Measurements from ENCODE around the gene ROR1. TPM values are rescaled to one million over a fixed set of nuclear protein-coding genes. Genes with fewer than 3 reads are reported as not detected.
A peak's percentile ranks its signal among the peaks of the same experiment; 100 is the strongest.

Gene ROR1
- total RNA-seq, 1 donor from 2014 or later: not detected

DNA sequence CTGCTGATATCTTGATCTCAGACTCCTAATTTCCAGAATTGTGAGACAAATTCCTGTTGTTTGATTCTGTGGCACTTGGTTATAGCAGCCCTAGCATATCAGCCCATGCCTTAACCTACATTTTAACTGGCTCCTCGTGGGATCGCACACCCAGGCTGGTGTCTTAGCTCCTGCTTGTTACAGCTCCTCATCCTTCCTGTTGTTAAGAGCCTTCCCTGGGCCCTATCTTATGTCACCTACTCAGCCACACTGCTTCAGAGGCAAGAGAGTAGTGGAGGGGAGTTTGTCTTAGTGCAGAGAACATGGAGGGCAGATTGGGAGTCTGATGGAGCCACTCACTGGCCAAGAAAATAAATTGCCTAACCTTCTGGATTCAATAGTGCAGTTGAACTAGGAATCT is 131.0 kb downstream of the ROR1 start:
- intact Hi-C loops (cut with micrococcal nuclease): no loop called here
- Mint-ChIP-seq H3K27ac (no peak overlapping the region), H3K27me3 (no peaks in the 10 kb centered on the region), H3K4me3 (no peak overlapping the region), H3K9me3 (no peaks in the 10 kb centered on the region), H3K36me3 (ENCODE audit: low read depth) (no peaks in the 10 kb centered on the region), H3K4me1 (no peaks in the 10 kb centered on the region)
- DNase-seq: no peak

- H3K4me1 Mint-ChIP-seq: no peaks in the 10 kb centered on the region
- intact Hi-C loops (cut with micrococcal nuclease): no loop called here
- H3K36me3 Mint-ChIP-seq (ENCODE audit: low read depth): no peaks in the 10 kb centered on the region
- H3K9me3 Mint-ChIP-seq: no peaks in the 10 kb centered on the region
- no peak overlapping the region for H3K4me3 Mint-ChIP-seq
- no peak for DNase-seq
- no peak overlapping the region for H3K27ac Mint-ChIP-seq
- no peaks in the 10 kb centered on the region for H3K27me3 Mint-ChIP-seq
These were observed 132.4 kb downstream of the ROR1 start for GRCh38 chr1:63906047-63906704.

DNA sequence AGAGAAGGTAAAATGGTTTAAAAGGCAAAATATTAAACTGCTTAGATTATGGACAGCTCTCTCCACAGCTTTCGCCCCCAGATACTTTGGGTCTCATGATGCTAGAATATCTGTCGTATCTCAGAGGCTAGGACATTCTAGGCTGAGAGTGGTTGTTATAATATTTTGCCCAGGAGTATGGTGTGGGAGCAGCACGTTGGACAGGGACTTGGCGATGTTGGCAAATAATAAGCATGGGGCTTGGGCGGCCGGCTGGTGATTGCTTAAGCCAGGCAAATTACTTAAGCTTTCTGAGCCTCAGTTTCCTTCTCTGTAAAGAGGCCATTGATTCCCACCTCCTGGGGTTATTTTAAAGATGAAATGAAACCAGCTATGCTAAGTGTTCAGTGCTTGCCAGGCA is 133.2 kb downstream of the ROR1 start:
- Mint-ChIP-seq H3K9me3 (no peaks in the 10 kb centered on the region), H3K4me3 (no peak overlapping the region), H3K4me1 (no peaks in the 10 kb centered on the region), H3K27me3 (no peaks in the 10 kb centered on the region), H3K36me3 (ENCODE audit: low read depth) (no peaks in the 10 kb centered on the region), H3K27ac (no peak overlapping the region)
- intact Hi-C loops (cut with micrococcal nuclease): no loop called here
- DNase-seq: no peak

GRCh38 chr1:63908016-63908415 is 134.2 kb downstream of the ROR1 start:
- intact Hi-C loops (cut with micrococcal nuclease): no loop called here
- H3K36me3 Mint-ChIP-seq (ENCODE audit: low read depth): no peaks in the 10 kb centered on the region
- peaks cover 4% of the 10 kb centered on the region for H3K27me3 Mint-ChIP-seq
- H3K9me3 Mint-ChIP-seq: no peaks in the 10 kb centered on the region
- no peak overlapping the region for H3K27ac Mint-ChIP-seq
- H3K4me3 Mint-ChIP-seq: no peak overlapping the region
- no peaks in the 10 kb centered on the region for H3K4me1 Mint-ChIP-seq
- no peak for DNase-seq

DNA sequence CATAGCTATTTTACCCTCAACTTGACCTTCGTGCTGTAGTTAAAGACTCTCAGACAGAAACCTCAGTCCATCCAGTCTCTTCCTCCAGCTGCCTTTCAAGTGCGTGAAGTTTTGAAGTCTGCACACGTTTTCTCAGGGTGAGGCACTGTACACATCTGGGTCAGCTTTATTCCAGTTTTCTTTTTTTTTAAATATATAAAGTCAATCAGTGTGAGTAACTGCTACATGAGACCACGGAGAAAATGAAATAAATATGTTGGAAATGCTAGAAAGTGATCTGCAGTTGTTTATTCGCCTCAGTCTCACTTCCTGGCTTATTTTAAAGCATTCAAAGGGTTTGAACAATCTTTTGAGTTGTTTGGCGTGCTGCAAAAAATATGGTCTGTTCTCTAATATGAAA is 135.7 kb downstream of the ROR1 start:
- intact Hi-C loops (cut with micrococcal nuclease): no loop called here
- Mint-ChIP-seq H3K27ac (no peak overlapping the region), H3K9me3 (no peaks in the 10 kb centered on the region), H3K4me3 (no peak overlapping the region), H3K36me3 (ENCODE audit: low read depth) (no peaks in the 10 kb centered on the region), H3K4me1 (no peaks in the 10 kb centered on the region), H3K27me3 (peaks cover 7% of the 10 kb centered on the region)
- no peak for DNase-seq

DNA sequence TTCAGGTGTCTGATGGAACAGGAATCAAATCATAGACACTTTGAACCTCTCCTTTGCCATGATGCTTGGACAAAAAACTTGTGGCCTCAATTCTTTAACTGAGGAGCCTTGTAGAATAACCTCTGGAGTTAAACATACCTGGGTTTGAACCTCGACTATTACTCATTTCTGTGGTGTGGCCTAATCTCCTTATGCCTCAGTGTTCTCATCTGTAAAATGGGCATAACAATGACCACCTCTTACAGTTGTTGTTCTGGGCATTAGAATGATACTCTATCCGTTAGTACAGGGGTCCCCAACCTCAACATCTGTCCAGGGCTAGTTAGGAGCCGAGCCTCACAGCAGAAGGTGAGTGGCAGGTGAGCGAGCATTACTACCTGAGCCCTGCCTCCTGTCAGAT is 137.2 kb downstream of the ROR1 start:
- Mint-ChIP-seq H3K9me3 (no peaks in the 10 kb centered on the region), H3K27ac (no peak overlapping the region), H3K36me3 (ENCODE audit: low read depth) (no peaks in the 10 kb centered on the region), H3K4me3 (no peak overlapping the region), H3K4me1 (no peaks in the 10 kb centered on the region), H3K27me3 (peaks cover 7% of the 10 kb centered on the region)
- intact Hi-C loops (cut with micrococcal nuclease): no loop called here
- no peak for DNase-seq

- Mint-ChIP-seq H3K9me3 (no peaks in the 10 kb centered on the region), H3K4me1 (no peaks in the 10 kb centered on the region), H3K4me3 (no peak overlapping the region), H3K27ac (no peak overlapping the region), H3K36me3 (ENCODE audit: low read depth) (no peaks in the 10 kb centered on the region), H3K27me3 (peaks cover 7% of the 10 kb centered on the region)
- intact Hi-C loops (cut with micrococcal nuclease): no loop called here
- no peak for DNase-seq
These were observed 138.8 kb downstream of the ROR1 start for GRCh38 chr1:63912643-63913042.

GRCh38 chr1:63913533-63913932 is 139.7 kb downstream of the ROR1 start:
- no peaks in the 10 kb centered on the region for H3K4me1 Mint-ChIP-seq
- no peak for DNase-seq
- intact Hi-C loops (cut with micrococcal nuclease): no loop called here
- peaks cover 7% of the 10 kb centered on the region for H3K27me3 Mint-ChIP-seq
- no peaks in the 10 kb centered on the region for H3K9me3 Mint-ChIP-seq
- no peaks in the 10 kb centered on the region for H3K36me3 Mint-ChIP-seq (ENCODE audit: low read depth)
- no peak overlapping the region for H3K4me3 Mint-ChIP-seq
- H3K27ac Mint-ChIP-seq: no peak overlapping the region

DNA sequence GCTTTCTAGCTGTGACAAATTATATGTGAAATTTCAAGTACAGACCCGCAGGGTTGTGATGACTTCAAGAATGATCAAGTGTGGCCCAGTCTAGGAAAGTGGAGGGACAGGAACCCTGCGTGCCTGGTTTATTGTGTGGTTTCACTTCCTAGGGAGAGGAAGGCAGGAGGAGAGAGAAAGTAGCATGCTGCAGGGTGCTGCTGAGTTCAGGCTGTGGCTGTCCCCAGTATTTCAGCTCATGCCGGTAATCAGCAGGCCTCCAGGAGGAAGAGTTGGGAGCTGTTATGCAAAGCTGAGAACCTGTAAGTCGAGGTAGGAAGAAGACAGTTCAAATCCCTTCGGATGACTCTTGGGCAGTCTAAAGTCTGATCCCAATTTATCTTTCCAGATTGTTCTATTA is 140.4 kb downstream of the ROR1 start:
- Mint-ChIP-seq H3K4me1 (no peaks in the 10 kb centered on the region), H3K9me3 (no peaks in the 10 kb centered on the region), H3K27me3 (peaks cover 7% of the 10 kb centered on the region), H3K36me3 (ENCODE audit: low read depth) (no peaks in the 10 kb centered on the region), H3K27ac (no peak overlapping the region), H3K4me3 (no peak overlapping the region)
- DNase-seq: no peak
- intact Hi-C loops (cut with micrococcal nuclease): no loop called here

- Mint-ChIP-seq H3K4me1 (no peaks in the 10 kb centered on the region), H3K9me3 (no peaks in the 10 kb centered on the region), H3K27ac (no peak overlapping the region), H3K36me3 (ENCODE audit: low read depth) (no peaks in the 10 kb centered on the region), H3K27me3 (peaks cover 7% of the 10 kb centered on the region), H3K4me3 (no peak overlapping the region)
- no peak for DNase-seq
- intact Hi-C loops (cut with micrococcal nuclease): loop anchor here (5.0 kb wide), 2 partner anchors 222 to 297 kb away; no protein-coding TSS in a partner anchor
These were observed 140.9 kb downstream of the ROR1 start for GRCh38 chr1:63914706-63915105.

GRCh38 chr1:63915121-63915520 is 141.3 kb downstream of the ROR1 start:
- no peak overlapping the region for H3K4me3 Mint-ChIP-seq
- intact Hi-C loops (cut with micrococcal nuclease): loop anchor here (5.0 kb wide), 2 partner anchors 223 to 298 kb away; no protein-coding TSS in a partner anchor
- H3K27ac Mint-ChIP-seq: no peak overlapping the region
- H3K4me1 Mint-ChIP-seq: no peaks in the 10 kb centered on the region
- H3K27me3 Mint-ChIP-seq: peaks cover 7% of the 10 kb centered on the region
- DNase-seq: no peak
- no peaks in the 10 kb centered on the region for H3K36me3 Mint-ChIP-seq (ENCODE audit: low read depth)
- H3K9me3 Mint-ChIP-seq: no peaks in the 10 kb centered on the region

DNA sequence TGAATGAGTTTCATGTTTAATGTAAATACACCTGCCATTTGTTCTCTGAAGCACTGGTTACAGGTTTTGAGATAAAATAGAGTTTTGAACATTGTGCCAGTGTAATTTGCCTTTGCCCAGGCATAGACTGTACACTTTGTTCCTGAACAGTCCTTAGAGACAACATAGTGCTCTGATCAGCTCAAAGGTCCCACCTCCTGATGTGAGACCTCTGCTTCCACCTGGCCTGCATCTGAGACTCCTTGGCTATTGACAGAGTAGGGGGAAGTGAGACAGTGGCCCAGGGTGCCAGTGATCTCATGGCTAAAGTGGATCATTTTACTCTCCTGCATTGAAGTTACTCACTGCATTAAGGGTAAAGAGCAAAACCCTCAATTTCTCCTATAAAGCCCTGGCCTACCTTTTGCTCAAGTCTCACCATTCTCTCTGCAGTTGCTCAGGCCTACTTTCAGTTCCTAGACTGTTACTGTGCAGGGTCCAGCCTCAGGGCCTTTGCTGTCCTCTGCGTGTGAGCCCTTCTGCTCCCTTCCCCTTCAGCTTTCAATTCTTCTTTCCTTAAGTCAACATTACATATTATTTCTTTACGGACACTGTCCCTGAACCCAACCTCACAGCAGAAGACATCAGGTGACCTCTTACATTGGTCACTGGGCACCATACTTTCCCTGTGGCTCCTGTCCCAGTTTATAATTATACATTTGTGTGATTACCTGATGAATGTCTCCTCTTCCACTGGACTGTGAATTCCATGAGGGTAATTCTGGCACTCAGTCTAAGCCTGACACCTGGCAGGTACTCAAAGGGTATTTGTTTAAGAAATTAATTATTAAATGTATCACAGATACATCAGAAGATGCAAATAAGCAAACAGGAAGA is 142.9 kb downstream of the ROR1 start:
- H3K36me3 Mint-ChIP-seq (ENCODE audit: low read depth): no peaks in the 10 kb centered on the region
- no peak overlapping the region for H3K4me3 Mint-ChIP-seq
- H3K27ac Mint-ChIP-seq: no peak overlapping the region
- peaks cover 7% of the 10 kb centered on the region for H3K27me3 Mint-ChIP-seq
- no peak for DNase-seq
- intact Hi-C loops (cut with micrococcal nuclease): loop anchor here (5.0 kb wide), 2 partner anchors 224 to 299 kb away; no protein-coding TSS in a partner anchor
- no peaks in the 10 kb centered on the region for H3K9me3 Mint-ChIP-seq
- H3K4me1 Mint-ChIP-seq: no peaks in the 10 kb centered on the region

- Mint-ChIP-seq H3K36me3 (ENCODE audit: low read depth) (no peaks in the 10 kb centered on the region), H3K4me1 (no peaks in the 10 kb centered on the region), H3K27ac (no peak overlapping the region), H3K27me3 (peaks cover 2% of the 10 kb centered on the region), H3K9me3 (no peaks in the 10 kb centered on the region), H3K4me3 (no peak overlapping the region)
- intact Hi-C loops (cut with micrococcal nuclease): loop anchor here (5.0 kb wide), 2 partner anchors 225 to 300 kb away; no protein-coding TSS in a partner anchor
- DNase-seq: peak; percentile 66
These were observed 144.0 kb downstream of the ROR1 start for GRCh38 chr1:63917571-63918417.
